Smooth muscle cell of trachea (primary cell): ENCODE data around the gene MED13. TPM values are rescaled to one million over a fixed set of nuclear protein-coding genes. Genes with fewer than 3 reads are reported as not detected.

ENCODE experiments used
- total RNA-seq: library from RNA; depleted of rRNA; stranded (reverse); fragments of >200 nt; gene quantifications from 2 replicates; pipeline ENCODE4 v1.2.1, GENCODE V29; 2014

The MED13 gene
- 41.2 and 43.3 TPM in 2 replicates for total RNA-seq

GRCh38 chr17:62064791-62065563 lies at the start of gene MED13:
Gene MED13, minus strand, starts transcription at chr17:62065278. Its CDS starts 73 bp downstream, at chr17:62065205.

GRCh38 chr17:61927208-61928100 lies 137.6 kb downstream of the MED13 start, which contains the start of gene INTS2:
Gene INTS2, minus strand, starts transcription at chr17:61927982. Its CDS starts 1,338 bp downstream, at chr17:61926644.

Other genes with a start within 250 kb of the MED13 start
- gene BRIP1, start 201.8 kb downstream of the MED13 start, total RNA-seq, result 0.99 and 11.6 TPM in 2 replicates
- gene INTS2, start 137.3 kb downstream of the MED13 start, total RNA-seq, result 15.5 and 21.7 TPM in 2 replicates